Measurements from ENCODE around the gene UBALD1. TPM values are rescaled to one million over a fixed set of nuclear protein-coding genes. Genes with fewer than 3 reads are reported as not detected.

The UBALD1 gene
- total and polyA plus RNA-seq, 7 donors: 13.6 to 47.5 (median 32.9) TPM

DNA sequence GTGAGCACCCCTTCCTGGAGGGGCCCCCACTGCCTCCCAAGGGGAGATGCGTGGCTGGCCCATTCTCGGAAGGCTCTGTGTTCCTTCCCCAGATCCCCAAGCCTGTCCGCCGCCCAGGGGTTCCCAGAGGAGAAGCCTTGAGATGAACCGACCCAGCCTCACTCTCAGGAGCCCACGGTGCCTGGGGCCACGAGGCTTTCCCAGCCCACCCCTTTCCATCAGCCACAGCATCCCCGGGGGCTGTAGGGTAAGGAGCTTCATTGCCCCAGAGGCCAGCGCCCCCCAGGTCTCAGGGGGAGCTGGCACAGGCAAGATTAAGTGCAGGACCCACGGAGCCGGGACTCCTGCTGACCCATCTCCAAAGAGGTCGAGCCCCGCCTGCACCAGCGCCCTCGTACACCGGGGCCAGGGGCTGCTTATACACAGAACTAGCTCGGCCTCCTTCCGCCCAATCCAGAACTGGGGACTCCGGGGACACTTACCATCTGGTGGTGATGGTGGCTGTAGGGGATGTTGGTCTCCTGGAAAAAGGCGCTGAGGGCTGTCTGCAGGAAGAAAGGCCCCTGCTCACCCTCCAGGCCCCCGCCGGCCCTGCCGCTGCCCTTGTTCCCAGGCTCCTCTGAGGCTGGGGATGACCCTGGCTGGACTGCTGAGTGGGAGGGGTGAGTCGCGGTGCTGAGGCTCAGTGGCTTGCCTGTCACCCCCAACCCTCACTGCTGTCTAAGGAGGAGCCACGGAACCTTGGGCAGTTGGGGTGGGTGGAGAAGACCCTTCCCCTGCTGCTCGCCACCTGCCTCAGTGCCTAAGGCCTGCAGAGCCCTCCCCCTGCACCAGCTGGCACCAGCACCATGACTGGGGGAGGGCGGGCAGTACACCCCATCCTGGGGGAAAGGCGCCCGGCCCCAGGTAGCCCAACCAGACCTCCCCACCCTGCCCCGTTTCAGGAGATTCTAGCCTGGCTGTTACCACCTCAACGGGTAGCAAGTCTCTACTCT lies 4.4 kb downstream of the UBALD1 start:
- Histone ChIP-seq H3K4me3 (no peak overlapping the region), H3K36me3 (ENCODE audit: insufficient read depth in 1 of 2, low read depth in 1 of 2) (peaks cover 0 to 29% of the 10 kb centered on the region in 2 donors), H3K9me3 (no peaks in the 10 kb centered on the region), H3K27ac (no peak overlapping the region), H3K27me3 (ENCODE audit: insufficient read depth in 3 of 3, low read length in 2 of 3) (no peaks in the 10 kb centered on the region), H3K4me1 (peaks cover 25% of the 10 kb centered on the region)
- ATAC-seq (no peak), DNase-seq (no peak)
- TF ChIP-seq, protein P1, sequence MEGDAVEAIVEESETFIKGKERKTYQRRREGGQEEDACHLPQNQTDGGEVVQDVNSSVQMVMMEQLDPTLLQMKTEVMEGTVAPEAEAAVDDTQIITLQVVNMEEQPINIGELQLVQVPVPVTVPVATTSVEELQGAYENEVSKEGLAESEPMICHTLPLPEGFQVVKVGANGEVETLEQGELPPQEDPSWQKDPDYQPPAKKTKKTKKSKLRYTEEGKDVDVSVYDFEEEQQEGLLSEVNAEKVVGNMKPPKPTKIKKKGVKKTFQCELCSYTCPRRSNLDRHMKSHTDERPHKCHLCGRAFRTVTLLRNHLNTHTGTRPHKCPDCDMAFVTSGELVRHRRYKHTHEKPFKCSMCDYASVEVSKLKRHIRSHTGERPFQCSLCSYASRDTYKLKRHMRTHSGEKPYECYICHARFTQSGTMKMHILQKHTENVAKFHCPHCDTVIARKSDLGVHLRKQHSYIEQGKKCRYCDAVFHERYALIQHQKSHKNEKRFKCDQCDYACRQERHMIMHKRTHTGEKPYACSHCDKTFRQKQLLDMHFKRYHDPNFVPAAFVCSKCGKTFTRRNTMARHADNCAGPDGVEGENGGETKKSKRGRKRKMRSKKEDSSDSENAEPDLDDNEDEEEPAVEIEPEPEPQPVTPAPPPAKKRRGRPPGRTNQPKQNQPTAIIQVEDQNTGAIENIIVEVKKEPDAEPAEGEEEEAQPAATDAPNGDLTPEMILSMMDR (IDR thresholded peaks at IDR 0.05): no peak
- 80 to 84% (median 84%) methylated on average over 30 to 32 of the region's 32 CpGs for WGBS, 3 donors
- intact Hi-C loops (cut with DNase I): no loop called here

DNA sequence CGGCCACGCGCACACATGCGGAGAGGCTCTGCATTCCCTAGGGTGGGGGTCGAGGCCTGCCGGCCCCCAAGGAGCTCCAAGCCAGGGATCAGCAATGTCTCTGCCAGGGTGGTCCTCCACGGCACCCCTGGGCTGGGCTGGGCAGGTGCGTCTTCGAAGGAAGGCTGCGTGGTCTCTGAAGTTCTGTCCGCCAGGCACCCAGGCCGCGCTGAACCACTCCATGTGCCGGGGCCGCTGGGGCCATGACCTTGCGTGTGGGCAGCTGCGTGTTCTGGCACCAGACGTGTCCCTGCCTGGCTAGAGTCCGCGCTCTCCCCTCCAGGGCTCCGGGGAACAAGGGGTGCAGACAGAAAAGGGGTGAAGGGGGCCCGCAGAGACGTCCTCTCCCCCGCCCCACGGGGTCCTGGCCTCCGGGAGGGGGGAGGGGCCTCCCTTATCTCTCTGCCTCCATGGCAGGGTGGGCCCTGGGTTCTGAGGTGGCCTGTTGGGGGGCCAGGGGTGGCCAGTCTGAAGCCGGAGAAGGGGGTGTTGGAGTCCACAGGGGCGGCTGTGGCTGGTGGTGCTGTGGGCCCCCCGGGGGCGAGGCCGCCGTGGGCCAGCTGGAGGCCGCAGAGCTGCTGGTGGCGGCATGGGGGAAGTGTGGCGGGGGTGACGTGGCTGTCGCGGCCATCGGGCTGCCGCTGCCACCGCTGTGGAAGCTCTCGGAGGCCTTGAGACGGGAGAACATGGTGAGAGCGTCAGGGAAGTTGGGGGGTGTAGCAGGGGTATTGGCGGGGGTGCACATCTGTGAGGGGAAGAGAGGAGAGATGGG lies 5.3 kb downstream of the UBALD1 start:
- ATAC-seq: no peak
- H3K4me1 ChIP-seq: peaks cover 25% of the 10 kb centered on the region

DNA sequence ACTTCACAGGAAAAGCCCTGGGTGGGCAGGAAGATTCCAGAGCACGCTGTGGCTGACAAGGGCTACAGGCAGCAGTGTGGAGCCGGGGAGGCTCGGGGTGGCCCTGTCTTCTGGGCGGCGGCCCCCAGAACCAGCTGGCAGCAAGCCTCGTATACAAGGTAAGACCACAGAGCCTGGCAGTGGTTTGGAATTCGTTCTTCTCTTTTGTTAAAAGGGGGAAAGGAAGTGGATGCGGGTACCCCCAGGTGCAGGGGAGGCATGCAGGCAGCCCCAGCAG lies 6.0 kb downstream of the UBALD1 start:
- DNase-seq (no peak), ATAC-seq (no peak)
- peaks cover 25% of the 10 kb centered on the region for H3K4me1 ChIP-seq
- TF ChIP-seq, protein P1 (IDR thresholded peaks at IDR 0.05): no peak
- H3K27me3 ChIP-seq (ENCODE audit: insufficient read depth in 3 of 3, low read length in 2 of 3): no peaks in the 10 kb centered on the region
- 80 to 86% (median 86%) methylated on average over 8 of the region's 8 CpGs for WGBS, 3 donors
- no peak overlapping the region for H3K4me3 ChIP-seq
- no peak overlapping the region for H3K27ac ChIP-seq
- intact Hi-C loops (cut with DNase I): no loop called here
- peaks cover 0 to 29% of the 10 kb centered on the region in 2 donors for H3K36me3 ChIP-seq (ENCODE audit: insufficient read depth in 1 of 2, low read depth in 1 of 2)
- H3K9me3 ChIP-seq: no peaks in the 10 kb centered on the region

More for the DNA sequence above, 5.3 kb downstream of the UBALD1 start:
- Histone ChIP-seq H3K4me3 (no peak overlapping the region), H3K27me3 (ENCODE audit: insufficient read depth in 3 of 3, low read length in 2 of 3) (no peaks in the 10 kb centered on the region), H3K27ac (no peak overlapping the region), H3K9me3 (no peaks in the 10 kb centered on the region), H3K36me3 (ENCODE audit: insufficient read depth in 1 of 2, low read depth in 1 of 2) (peaks cover 0 to 29% of the 10 kb centered on the region in 2 donors)
- TF ChIP-seq, protein P1 (IDR thresholded peaks at IDR 0.05): no peak
- 86 to 95% (median 86%) methylated on average over 38 to 45 of the region's 45 CpGs for WGBS, 3 donors
- no peak for DNase-seq
- intact Hi-C loops (cut with DNase I): no loop called here

DNA sequence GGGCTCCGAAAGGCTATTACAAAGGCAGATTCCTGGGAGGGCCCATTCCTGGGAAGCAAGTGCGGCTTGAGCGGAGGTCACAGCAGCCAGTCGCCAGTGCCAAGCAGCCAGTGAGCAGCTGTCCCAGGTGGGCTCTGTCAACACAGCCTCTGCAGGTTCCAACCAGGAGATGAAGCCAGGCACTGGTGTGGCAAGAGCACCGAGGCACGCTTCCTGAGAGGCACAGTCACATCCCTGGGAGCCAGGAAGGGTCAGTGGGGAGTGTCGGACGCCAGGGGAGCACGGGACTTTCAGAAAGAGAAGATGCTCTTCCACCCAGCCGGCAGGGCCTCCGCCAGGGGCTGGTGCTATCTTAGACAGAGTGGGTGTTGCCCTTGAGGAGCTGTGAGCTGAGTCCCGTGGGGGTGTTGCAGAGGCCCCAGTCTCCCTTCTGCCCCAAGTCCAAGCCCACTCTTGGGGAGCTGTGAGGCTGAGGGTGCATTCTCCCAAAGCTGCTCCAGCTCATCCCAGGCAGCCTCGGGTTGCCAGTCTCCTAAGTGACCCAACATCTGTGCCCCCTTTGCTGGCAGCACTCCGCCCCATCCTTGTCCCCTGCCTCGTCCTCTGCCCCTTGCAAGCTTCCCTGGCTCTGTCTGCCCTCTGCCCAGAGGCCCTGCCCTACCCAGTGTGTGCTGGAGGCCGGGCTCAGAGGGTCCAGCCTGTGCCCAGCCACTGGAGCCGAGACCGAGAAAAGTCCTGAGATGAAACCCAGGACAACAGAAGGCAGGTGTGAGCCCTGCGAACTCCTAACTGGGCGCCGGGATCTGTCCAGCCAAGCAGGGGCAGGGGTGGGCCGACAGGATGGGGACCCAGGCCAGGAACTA lies 6.6 kb downstream of the UBALD1 start:
- Histone ChIP-seq H3K27me3 (ENCODE audit: insufficient read depth in 3 of 3, low read length in 2 of 3) (no peaks in the 10 kb centered on the region), H3K36me3 (ENCODE audit: insufficient read depth in 1 of 2, low read depth in 1 of 2) (peaks cover 0 to 29% of the 10 kb centered on the region in 2 donors), H3K27ac (no peak overlapping the region), H3K9me3 (no peaks in the 10 kb centered on the region), H3K4me1 (peaks cover 20% of the 10 kb centered on the region), H3K4me3 (no peak overlapping the region)
- intact Hi-C loops (cut with DNase I): no loop called here
- TF ChIP-seq, protein P1 (IDR thresholded peaks at IDR 0.05): no peak
- ATAC-seq (no peak), DNase-seq (no peak)
- 85 to 89% (median 87%) methylated on average over 21 to 22 of the region's 22 CpGs for WGBS, 3 donors
